Uterus (tissue), 2 donors: ENCODE results near the gene AP3B1.

Experiments used
- POLR2A ChIP-seq, 2 donors: fragments of 450-650 bp; IDR thresholded peaks; one replicate each; pipeline ENCODE4 v1.6.1; 2016; ENCODE audit warnings: antibody characterized with exemption in 2 of 2, mild to moderate bottlenecking in 1 of 2, moderate library complexity in 1 of 2
- TF ChIP-seq, protein P1 (sequence below), 4 experiments: fragments of 200-600 bp in 2 of 4; fragments of 450-650 bp in 2 of 4; sonication (generic) in 2 of 4; IDR thresholded peaks; one replicate each; pipeline ENCODE4 v1.5.1; 2016 to 2019; ENCODE audit warnings: antibody characterized with exemption in 4 of 4, mild to moderate bottlenecking in 2 of 4, moderate library complexity in 1 of 4

DNA sequence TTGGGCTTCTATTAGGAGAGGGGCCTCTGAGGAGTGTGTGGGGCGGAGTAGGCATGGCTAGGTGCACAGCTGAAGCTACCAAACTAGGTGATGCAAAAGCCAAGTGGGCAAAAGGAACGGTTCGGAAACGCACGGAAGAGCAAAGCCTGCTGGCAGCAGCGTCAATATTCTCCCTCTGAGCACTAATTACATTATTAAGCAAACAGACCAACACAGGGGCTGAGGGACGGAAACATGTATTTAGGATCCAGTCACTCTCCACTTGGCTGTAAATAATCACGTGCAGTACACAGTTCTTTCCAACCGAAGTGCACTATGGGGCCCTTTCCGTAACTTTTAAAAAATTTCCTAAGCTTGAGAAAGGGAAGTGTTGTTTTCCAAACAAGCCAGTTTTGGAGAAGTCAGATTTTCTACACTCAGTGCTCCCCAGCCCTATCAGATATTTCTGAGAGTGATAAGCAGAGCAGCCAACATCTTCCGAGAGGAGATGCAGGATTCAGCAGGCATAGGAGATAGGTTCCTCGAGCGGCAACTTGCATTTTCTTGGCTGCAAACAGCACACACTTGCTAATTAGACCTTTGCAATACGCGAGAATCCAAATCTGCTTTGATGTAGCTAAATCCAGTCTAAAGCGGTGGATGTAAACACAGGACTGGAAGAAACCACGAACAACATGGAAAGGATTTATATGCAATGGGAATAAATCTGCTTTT is 301.2 kb downstream of the AP3B1 start:
- TF ChIP-seq, protein P1, sequence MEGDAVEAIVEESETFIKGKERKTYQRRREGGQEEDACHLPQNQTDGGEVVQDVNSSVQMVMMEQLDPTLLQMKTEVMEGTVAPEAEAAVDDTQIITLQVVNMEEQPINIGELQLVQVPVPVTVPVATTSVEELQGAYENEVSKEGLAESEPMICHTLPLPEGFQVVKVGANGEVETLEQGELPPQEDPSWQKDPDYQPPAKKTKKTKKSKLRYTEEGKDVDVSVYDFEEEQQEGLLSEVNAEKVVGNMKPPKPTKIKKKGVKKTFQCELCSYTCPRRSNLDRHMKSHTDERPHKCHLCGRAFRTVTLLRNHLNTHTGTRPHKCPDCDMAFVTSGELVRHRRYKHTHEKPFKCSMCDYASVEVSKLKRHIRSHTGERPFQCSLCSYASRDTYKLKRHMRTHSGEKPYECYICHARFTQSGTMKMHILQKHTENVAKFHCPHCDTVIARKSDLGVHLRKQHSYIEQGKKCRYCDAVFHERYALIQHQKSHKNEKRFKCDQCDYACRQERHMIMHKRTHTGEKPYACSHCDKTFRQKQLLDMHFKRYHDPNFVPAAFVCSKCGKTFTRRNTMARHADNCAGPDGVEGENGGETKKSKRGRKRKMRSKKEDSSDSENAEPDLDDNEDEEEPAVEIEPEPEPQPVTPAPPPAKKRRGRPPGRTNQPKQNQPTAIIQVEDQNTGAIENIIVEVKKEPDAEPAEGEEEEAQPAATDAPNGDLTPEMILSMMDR (IDR thresholded peaks at IDR 0.05): no peak
- no peak for TF ChIP-seq POLR2A (IDR thresholded peaks at IDR 0.05)
